OCI-LY3 (cell line): Measurements from ENCODE around the gene CABP7.
A peak's percentile ranks its signal among the peaks of the same experiment; 100 is the strongest.

Experiments
- H2AFZ ChIP-seq: fragments of 200-600, 300-600 bp; shearing (Covaris generic); 2 replicates; pipeline ENCODE4 v1.6.0; 2014; ENCODE audit warnings: antibody characterized with exemption, low read depth, low read length
- H3K27ac ChIP-seq: fragments of 200-600, 300-600 bp; sonication (generic); 2 replicates; pipeline ENCODE4 v1.5.1; 2014; ENCODE audit warnings: mild to moderate bottlenecking, low read length, moderate library complexity, mixed read lengths
- H3K27me3 ChIP-seq: fragments of 200-600, 300-600 bp; sonication (generic); 2 replicates; pipeline ENCODE4 v1.6.1; 2014; ENCODE audit warnings: low read depth, low read length, mixed read lengths
- H3K36me3 ChIP-seq: fragments of 200-600, 300-600 bp; sonication (generic); replicated peaks from 2 replicates; pipeline ENCODE3; 2014; ENCODE audit warnings: low read depth, low read length, mixed read lengths
- H3K4me1 ChIP-seq: fragments of 300-600, 200-600 bp; sonication (generic); 2 replicates; pipeline ENCODE4 v1.6.1; 2014; ENCODE audit warnings: low read length, mixed read lengths
- H3K4me2 ChIP-seq: fragments of 200-600, 300-600 bp; sonication (generic); 2 replicates; pipeline ENCODE4 v1.6.1; 2014; ENCODE audit warnings: low read length, mixed read lengths
- H3K4me3 ChIP-seq: fragments of 300-600, 200-600 bp; sonication (generic); 2 replicates; pipeline ENCODE4 v1.5.1; 2014; ENCODE audit warnings: antibody characterized with exemption, mild to moderate bottlenecking, low read length, moderate library complexity
- H3K79me2 ChIP-seq: fragments of 300-600, 200-600 bp; shearing (Covaris generic); 2 replicates; pipeline ENCODE4 v1.6.1; 2014; ENCODE audit warnings: mild to moderate bottlenecking, low read length, mixed read lengths
- H3K9ac ChIP-seq: fragments of 300-600, 200-600 bp; shearing (Covaris generic); 2 replicates; pipeline ENCODE4 v1.6.0; 2014; ENCODE audit warnings: mild to moderate bottlenecking, low read length, moderate library complexity
- H3K9me3 ChIP-seq: fragments of 200-600, 300-600 bp; shearing (Covaris generic); 2 replicates; pipeline ENCODE4 v1.6.1; 2014; ENCODE audit warnings: low read length, mixed read lengths; ENCODE audit not compliant: insufficient read depth
- H4K20me1 ChIP-seq: fragments of 200-600, 300-600 bp; sonication (generic); 2 replicates; pipeline ENCODE4 v1.6.1; 2016; ENCODE audit warnings: low read length, mixed read lengths; ENCODE audit not compliant: insufficient read depth
- EZH2phosphoT487 ChIP-seq: fragments of 200-600 bp; shearing (Covaris generic); IDR thresholded peaks from 2 replicates; pipeline ENCODE4 v1.6.1; 2018; ENCODE audit warnings: antibody characterized with exemption, mixed run types, low read depth
- TF ChIP-seq, protein P1 (sequence below): fragments of 200-600, 300-600 bp; sonication (generic); IDR thresholded peaks from 2 replicates; pipeline ENCODE4 v1.5.1; 2014; ENCODE audit warnings: antibody characterized with exemption, low read length, low read depth

Gene CABP7

GRCh38 chr22:29722587-29722986 lies 2.8 kb downstream of the CABP7 start:
- Histone ChIP-seq H3K9ac (no peak overlapping the region), H2AFZ (no peak overlapping the region), H3K27ac (no peak overlapping the region), H3K9me3 (no peaks in the 10 kb centered on the region), H3K4me3 (no peak overlapping the region), H4K20me1 (peaks cover 5% of the 10 kb centered on the region; the same call in 1 of the 2 replicates), H3K79me2 (no peaks in the 10 kb centered on the region), H3K4me2 (no peak overlapping the region), H3K4me1 (no peaks in the 10 kb centered on the region), H3K36me3 (no peaks in the 10 kb centered on the region), H3K27me3 (0 out of 2 replicates have a peak, but pooled peaks cover 4% of the 10 kb centered on the region)
- TF ChIP-seq EZH2phosphoT487, result no peak
- TF ChIP-seq, protein P1, sequence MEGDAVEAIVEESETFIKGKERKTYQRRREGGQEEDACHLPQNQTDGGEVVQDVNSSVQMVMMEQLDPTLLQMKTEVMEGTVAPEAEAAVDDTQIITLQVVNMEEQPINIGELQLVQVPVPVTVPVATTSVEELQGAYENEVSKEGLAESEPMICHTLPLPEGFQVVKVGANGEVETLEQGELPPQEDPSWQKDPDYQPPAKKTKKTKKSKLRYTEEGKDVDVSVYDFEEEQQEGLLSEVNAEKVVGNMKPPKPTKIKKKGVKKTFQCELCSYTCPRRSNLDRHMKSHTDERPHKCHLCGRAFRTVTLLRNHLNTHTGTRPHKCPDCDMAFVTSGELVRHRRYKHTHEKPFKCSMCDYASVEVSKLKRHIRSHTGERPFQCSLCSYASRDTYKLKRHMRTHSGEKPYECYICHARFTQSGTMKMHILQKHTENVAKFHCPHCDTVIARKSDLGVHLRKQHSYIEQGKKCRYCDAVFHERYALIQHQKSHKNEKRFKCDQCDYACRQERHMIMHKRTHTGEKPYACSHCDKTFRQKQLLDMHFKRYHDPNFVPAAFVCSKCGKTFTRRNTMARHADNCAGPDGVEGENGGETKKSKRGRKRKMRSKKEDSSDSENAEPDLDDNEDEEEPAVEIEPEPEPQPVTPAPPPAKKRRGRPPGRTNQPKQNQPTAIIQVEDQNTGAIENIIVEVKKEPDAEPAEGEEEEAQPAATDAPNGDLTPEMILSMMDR, result no peak

DNA sequence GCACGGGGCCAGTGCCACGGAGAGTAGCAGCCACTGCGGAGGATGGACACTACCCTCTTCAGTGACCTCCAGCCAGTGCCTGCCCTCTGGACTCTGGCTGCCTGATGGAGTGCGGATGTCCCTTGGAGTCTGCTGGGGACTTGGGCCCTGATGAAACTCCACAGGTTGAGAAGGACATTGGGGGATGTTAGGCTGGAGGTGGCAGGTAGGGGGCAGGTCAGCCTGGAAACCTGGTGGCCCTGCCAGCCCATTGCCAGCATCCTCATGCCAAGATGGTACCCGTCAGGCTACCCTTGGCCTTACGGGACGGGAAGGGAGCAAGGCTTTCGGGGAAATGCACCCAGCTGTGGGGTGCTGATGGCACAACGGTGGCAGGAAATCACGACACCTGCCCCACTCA lies 4.0 kb downstream of the CABP7 start:
- TF ChIP-seq, protein P1, result 0 out of 2 replicates have a peak, but pooled peaks have one; percentile 4
- no peak for TF ChIP-seq EZH2phosphoT487

DNA sequence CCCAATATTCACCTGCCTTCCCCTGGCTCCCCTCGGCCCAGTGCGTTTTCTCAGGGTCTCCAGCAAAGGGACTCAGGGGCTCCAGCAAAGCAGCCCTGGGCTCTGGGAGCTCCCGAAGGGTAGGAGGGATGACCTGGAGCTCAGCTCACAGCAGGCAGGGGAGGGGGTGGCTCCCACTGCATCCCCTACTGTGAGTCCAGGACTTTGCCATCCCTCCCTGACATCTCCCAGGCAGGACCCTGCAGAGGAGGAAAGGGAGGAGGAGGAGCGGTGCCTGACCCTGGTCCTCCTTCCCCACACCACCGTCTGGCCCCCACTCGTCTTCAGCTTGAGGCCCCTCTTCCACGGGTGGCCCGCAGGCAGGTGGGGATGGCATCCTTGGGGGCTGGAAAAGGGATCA lies 5.0 kb downstream of the CABP7 start:
- Histone ChIP-seq H3K4me3 (no peak overlapping the region), H3K9me3 (no peaks in the 10 kb centered on the region), H3K27ac (no peak overlapping the region), H3K27me3 (0 out of 2 replicates have a peak, but pooled peaks cover 4% of the 10 kb centered on the region), H2AFZ (no peak overlapping the region), H3K9ac (no peak overlapping the region), H3K4me1 (no peaks in the 10 kb centered on the region), H3K4me2 (no peak overlapping the region), H3K36me3 (no peaks in the 10 kb centered on the region), H3K79me2 (no peaks in the 10 kb centered on the region), H4K20me1 (no peaks in the 10 kb centered on the region)
- no peak for TF ChIP-seq EZH2phosphoT487

More for the DNA sequence above, 4.0 kb downstream of the CABP7 start:
- Histone ChIP-seq H3K9ac (no peak overlapping the region), H3K36me3 (no peaks in the 10 kb centered on the region), H4K20me1 (no peaks in the 10 kb centered on the region), H3K27ac (no peak overlapping the region), H3K4me1 (no peaks in the 10 kb centered on the region), H3K9me3 (no peaks in the 10 kb centered on the region), H3K79me2 (no peaks in the 10 kb centered on the region), H3K4me2 (no peak overlapping the region), H3K4me3 (no peak overlapping the region), H2AFZ (no peak overlapping the region), H3K27me3 (0 out of 2 replicates have a peak, but pooled peaks cover 4% of the 10 kb centered on the region)

DNA sequence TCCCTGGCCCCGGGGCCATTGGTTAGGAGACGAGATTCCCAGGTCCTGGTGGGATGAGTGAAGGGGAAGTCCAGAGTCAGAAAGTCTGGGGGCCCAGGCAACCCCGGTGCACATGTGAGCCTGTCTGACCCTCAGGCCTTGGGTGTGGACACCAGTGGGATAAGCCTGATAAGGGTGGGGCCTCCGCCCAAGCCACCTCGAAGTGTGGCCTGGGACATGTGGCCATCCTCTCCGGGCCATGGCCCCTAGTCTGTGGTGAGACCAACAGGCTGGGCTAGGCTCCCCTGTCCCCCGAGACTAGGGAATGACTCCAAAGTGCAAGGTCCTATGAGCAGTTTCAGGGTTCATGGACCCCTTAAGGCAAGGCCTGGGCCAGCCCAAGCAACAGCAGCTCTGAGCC lies 6.3 kb downstream of the CABP7 start:
- no peak for TF ChIP-seq EZH2phosphoT487
- TF ChIP-seq, protein P1, result no peak
- Histone ChIP-seq H3K27ac (no peak overlapping the region), H3K4me3 (no peak overlapping the region), H3K79me2 (no peaks in the 10 kb centered on the region), H2AFZ (no peak overlapping the region), H3K27me3 (0 out of 2 replicates have a peak, but pooled peaks cover 4% of the 10 kb centered on the region), H3K4me1 (no peaks in the 10 kb centered on the region), H3K4me2 (no peak overlapping the region), H3K9ac (no peak overlapping the region), H4K20me1 (no peaks in the 10 kb centered on the region), H3K9me3 (no peaks in the 10 kb centered on the region), H3K36me3 (no peaks in the 10 kb centered on the region)
